Measurements from ENCODE around the gene NFYC.

- TF ChIP-seq, protein P1, sequence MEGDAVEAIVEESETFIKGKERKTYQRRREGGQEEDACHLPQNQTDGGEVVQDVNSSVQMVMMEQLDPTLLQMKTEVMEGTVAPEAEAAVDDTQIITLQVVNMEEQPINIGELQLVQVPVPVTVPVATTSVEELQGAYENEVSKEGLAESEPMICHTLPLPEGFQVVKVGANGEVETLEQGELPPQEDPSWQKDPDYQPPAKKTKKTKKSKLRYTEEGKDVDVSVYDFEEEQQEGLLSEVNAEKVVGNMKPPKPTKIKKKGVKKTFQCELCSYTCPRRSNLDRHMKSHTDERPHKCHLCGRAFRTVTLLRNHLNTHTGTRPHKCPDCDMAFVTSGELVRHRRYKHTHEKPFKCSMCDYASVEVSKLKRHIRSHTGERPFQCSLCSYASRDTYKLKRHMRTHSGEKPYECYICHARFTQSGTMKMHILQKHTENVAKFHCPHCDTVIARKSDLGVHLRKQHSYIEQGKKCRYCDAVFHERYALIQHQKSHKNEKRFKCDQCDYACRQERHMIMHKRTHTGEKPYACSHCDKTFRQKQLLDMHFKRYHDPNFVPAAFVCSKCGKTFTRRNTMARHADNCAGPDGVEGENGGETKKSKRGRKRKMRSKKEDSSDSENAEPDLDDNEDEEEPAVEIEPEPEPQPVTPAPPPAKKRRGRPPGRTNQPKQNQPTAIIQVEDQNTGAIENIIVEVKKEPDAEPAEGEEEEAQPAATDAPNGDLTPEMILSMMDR (IDR thresholded peaks at IDR 0.05), result no peak
- no peak for TF ChIP-seq POLR2A (IDR thresholded peaks at IDR 0.05)
These were observed 17.2 kb downstream of the NFYC start for GRCh38 chr1:40708750-40709099.
